OCI-LY3 (cell line): ENCODE data around the gene KHDC4.

Experiments
- CTCF ChIP-seq: fragments of 200-600, 300-600 bp; sonication (generic); IDR thresholded peaks from 2 replicates; pipeline ENCODE4 v1.5.1; 2014; ENCODE audit warnings: antibody characterized with exemption, low read length, low read depth
- EZH2phosphoT487 ChIP-seq: fragments of 200-600 bp; shearing (Covaris generic); IDR thresholded peaks from 2 replicates; pipeline ENCODE4 v1.6.1; 2018; ENCODE audit warnings: antibody characterized with exemption, mixed run types, low read depth

- TF ChIP-seq CTCF (no peak), EZH2phosphoT487 (no peak)
Observed at GRCh38 chr1:155968051-155968400, 33.8 kb upstream of the KHDC4 start.
